RPMI8226 (cell line): ENCODE measurements around the gene MTAP.

Experiments
- DNase-seq: peaks from one replicate; pipeline ENCODE4 v3.0.0-alpha.2; 2015

Gene MTAP

GRCh38 chr9:21970800-21971640 is 168.6 kb downstream of the MTAP start:
- DNase-seq, result no peak

- no peak for DNase-seq
Observed at GRCh38 chr9:21972361-21972760, 169.9 kb downstream of the MTAP start.

GRCh38 chr9:21974343-21974721 is 171.9 kb downstream of the MTAP start:
- DNase-seq, result no peak

- no peak for DNase-seq
Observed at GRCh38 chr9:21974722-21975409, 172.4 kb downstream of the MTAP start.

GRCh38 chr9:21976334-21976875 is 174.0 kb downstream of the MTAP start:
- DNase-seq, result no peak

GRCh38 chr9:21982391-21982790 is 180.0 kb downstream of the MTAP start:
- DNase-seq, result no peak

GRCh38 chr9:21982861-21983560 is 180.6 kb downstream of the MTAP start:
- no peak for DNase-seq

- no peak for DNase-seq
Observed at GRCh38 chr9:21983561-21983935, 181.1 kb downstream of the MTAP start.

GRCh38 chr9:21984101-21984500 is 181.7 kb downstream of the MTAP start:
- no peak for DNase-seq

GRCh38 chr9:21985964-21986667 is 183.7 kb downstream of the MTAP start:
- DNase-seq, result no peak
